ENCODE data around the gene PAPLN.

PAPLN gene

DNA sequence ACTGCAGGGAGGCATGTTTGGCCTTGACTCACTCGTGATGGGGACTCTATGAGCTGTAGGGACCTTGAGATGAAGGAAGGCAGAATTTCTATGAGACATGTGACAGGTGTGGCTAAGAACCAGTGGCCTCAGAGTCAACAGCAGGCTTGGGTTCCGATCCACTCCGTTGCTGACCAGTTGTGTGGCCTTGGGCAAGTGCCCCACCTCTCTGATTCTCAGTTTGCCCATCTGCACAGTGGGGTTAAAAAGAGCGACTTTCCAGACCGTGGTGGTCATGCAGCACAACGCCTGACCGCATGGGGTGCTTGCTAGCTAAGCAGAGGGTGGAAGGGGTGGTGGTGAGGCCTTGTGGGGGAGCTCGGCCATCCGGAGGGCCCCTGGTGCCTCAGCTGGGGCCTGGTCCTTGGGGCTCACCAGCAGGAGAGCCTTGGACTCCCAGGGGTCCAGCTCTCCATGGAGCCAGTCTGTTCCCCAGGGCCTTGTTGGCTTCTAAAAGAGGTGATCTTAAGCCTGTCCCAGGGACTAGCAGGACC is 18.5 kb downstream of the PAPLN start:
- DNase-seq (no peak), ATAC-seq (replicated peaks) (no peak)
- H3K4me1 Mint-ChIP-seq, result no peaks in the 10 kb centered on the region
- no peaks in the 10 kb centered on the region for H3K36me3 Mint-ChIP-seq
- H3K27me3 Mint-ChIP-seq, result no peaks in the 10 kb centered on the region
- no peaks in the 10 kb centered on the region for H3K9me3 Mint-ChIP-seq
- H3K27ac Mint-ChIP-seq, result no peak overlapping the region
- H3K4me3 Mint-ChIP-seq, result no peak overlapping the region

DNA sequence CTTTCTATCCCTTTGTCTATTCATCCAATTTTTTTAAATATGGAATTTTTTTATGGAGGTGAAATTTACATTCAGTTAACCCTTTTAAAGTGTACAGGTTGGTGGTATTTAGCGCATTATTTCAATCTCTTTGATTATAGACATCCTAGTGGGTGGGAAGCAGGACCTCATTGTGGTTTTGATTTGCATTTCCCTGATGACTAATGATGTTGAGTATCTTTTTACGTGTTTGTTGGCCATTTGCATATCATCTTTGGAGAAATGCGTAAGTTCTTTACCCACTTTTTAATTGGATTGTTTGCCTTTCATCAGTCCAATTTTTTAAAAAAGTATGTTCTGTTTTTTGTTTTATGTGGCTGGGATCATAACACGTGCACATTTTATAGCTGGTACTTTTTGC is 20.8 kb downstream of the PAPLN start:
- Mint-ChIP-seq H3K27ac (no peak overlapping the region), H3K27me3 (no peaks in the 10 kb centered on the region), H3K9me3 (no peaks in the 10 kb centered on the region), H3K36me3 (no peaks in the 10 kb centered on the region), H3K4me1 (no peaks in the 10 kb centered on the region), H3K4me3 (no peak overlapping the region)
- no peak for DNase-seq
- no peak for ATAC-seq (replicated peaks)

DNA sequence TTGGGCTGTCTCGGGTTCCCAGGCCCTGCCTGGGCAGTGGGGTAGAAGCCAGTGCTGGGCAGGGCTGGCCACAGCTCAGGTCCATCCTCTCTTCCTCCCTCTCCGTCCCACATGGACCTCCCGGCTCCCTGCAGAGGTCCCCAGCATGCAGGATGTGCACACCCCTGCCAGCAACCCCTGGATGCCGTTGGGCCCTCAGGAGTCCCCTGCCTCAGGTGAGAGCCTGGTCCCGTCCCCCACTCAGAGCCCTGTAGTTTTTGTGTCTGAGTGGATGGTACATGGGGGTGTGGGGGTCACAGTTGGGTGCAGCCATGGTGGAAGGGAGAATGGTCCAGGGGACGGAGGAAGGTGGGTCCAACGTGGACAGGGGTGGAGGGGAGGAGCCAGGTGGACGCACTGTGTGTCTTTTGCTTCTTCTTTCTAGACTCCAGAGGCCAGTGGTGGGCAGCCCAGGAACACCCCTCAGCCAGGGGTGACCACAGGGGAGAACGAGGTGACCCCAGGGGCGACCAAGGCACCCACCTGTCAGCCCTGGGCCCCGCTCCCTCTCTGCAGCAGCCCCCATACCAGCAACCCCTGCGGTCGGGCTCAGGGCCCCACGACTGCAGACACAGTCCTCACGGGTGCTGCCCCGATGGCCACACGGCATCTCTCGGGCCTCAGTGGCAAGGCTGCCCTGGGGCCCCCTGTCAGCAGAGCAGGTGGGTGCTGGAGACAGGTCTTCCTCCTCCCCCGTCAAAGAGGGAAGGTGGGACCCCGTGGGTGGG is 21.7 kb downstream of the PAPLN start:
- DNase-seq (no peak), ATAC-seq (replicated peaks) (no peak)
- no peaks in the 10 kb centered on the region for H3K36me3 Mint-ChIP-seq
- H3K27ac Mint-ChIP-seq, result no peak overlapping the region
- no peaks in the 10 kb centered on the region for H3K4me1 Mint-ChIP-seq
- no peaks in the 10 kb centered on the region for H3K9me3 Mint-ChIP-seq
- H3K27me3 Mint-ChIP-seq, result peaks cover 0 to 3% of the 10 kb centered on the region in 2 donors
- H3K4me3 Mint-ChIP-seq, result no peak overlapping the region

DNA sequence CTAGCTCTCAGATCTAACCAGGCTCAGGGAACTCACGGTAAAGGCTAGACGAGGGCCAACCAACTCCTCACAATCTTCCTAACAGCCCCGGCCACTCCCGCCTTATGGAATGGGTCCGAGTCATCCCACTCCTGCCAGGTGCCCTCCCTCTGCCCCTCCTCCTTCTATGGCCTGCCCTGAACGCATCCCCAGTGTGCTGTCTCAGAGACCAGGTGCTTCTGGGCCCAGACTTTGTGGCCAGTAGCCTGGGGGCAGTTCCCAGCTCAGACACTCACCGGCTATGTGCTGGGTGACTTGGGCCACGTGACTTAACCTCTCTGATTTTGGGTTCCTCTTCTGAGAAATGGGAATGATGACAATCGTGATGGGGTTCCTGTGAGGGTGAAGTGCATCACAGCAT is 22.5 kb downstream of the PAPLN start:
- no peak overlapping the region for H3K27ac Mint-ChIP-seq

DNA sequence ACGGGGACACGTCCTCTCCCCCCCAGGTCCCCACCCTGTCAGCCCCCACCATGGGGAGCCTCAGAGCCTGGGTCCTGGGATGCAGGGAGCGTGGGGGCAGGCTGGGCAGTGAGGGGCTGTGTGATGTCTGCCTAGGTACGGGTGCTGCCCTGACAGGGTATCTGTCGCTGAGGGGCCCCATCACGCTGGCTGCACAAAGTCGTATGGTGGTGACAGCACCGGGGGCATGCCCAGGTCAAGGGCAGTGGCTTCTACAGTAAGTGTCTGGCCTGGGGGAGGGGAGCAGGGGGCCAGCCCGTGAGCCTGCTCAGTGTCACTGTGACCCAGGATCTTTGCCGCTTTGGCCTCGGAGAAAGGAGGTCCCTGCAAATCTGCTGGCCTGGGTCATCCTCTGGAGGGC is 23.3 kb downstream of the PAPLN start:
- H3K9me3 Mint-ChIP-seq, result no peaks in the 10 kb centered on the region
- H3K27me3 Mint-ChIP-seq, result peaks cover 0 to 8% of the 10 kb centered on the region in 2 donors
- H3K36me3 Mint-ChIP-seq, result no peaks in the 10 kb centered on the region
- no peak overlapping the region for H3K4me3 Mint-ChIP-seq
- H3K4me1 Mint-ChIP-seq, result no peaks in the 10 kb centered on the region
- no peak overlapping the region for H3K27ac Mint-ChIP-seq
- no peak for DNase-seq
- no peak for ATAC-seq (replicated peaks)

More for the DNA sequence above, 22.5 kb downstream of the PAPLN start:
- Mint-ChIP-seq H3K36me3 (no peaks in the 10 kb centered on the region), H3K9me3 (no peaks in the 10 kb centered on the region), H3K4me3 (no peak overlapping the region), H3K4me1 (no peaks in the 10 kb centered on the region), H3K27me3 (peaks cover 0 to 8% of the 10 kb centered on the region in 2 donors)
- ATAC-seq (replicated peaks), result no peak
- DNase-seq, result no peak

DNA sequence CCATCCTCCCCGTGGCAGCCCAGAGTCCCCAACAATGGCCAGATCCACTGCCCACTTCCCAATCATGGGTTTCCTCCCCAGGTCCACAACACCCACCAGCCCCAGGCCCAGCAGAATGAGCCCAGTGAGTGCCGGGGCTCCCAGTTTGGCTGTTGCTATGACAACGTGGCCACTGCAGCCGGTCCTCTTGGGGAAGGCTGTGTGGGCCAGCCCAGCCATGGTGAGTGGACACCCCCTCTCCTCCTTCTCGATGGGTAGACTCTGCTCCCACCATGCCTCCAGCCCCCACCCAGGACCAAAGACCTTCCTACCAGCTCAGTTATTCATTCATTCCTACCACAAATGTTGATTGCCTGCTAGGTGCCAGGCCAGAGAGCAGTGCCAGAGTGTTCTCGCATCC is 23.8 kb downstream of the PAPLN start:
- ATAC-seq (replicated peaks), result no peak
- no peak for DNase-seq
- Mint-ChIP-seq H3K36me3 (no peaks in the 10 kb centered on the region), H3K4me1 (no peaks in the 10 kb centered on the region), H3K4me3 (no peak overlapping the region), H3K27me3 (peaks cover 0 to 8% of the 10 kb centered on the region in 2 donors), H3K9me3 (no peaks in the 10 kb centered on the region), H3K27ac (no peak overlapping the region)

DNA sequence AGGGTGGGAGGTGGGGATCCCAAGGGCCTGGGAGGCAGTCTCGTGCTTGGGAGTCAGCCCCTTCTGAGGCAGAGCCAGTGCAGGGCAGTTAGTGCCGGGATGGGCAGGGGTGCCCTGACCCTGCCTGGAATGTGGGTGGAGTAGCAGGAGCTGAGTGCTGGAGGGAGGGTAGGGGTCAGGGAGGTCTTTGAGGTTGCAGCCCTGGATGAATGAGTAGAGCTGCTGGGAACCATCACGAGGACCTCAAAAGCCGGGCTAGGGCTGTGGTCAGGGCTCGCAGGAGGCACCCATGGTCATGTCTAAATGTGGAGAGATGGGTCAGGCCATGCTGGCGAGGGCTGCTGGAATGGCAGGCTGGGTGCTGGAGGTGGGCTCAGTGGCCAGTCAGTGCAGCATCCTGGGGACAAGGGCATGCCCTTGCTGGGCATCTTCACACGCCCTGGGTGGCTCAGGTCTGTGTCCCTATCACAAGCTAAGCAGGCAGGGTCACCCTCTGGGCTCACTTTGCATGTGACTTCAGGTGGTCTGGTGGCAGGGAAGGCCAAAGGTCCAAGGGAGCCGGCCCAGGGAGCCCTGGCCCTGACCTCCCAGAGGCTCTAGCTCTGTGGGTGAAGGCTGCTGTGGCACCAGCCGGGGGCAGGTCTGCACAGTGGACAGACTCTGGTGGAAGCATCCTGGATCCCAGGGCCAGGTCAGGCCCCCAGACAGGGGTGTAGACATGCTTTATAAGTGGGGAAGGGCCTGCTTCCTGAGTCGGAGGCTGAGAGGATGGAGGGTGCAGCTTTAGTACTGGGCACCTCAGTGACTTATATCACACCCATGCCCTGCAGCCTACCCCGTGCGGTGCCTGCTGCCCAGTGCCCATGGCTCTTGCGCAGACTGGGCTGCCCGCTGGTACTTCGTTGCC is 24.5 kb downstream of the PAPLN start:
- ATAC-seq (replicated peaks), result no peak
- peak overlapping the region; percentile 3 for H3K27ac Mint-ChIP-seq
- peaks cover 0 to 8% of the 10 kb centered on the region in 2 donors for H3K27me3 Mint-ChIP-seq
- no peaks in the 10 kb centered on the region for H3K9me3 Mint-ChIP-seq
- H3K4me1 Mint-ChIP-seq, result no peaks in the 10 kb centered on the region
- no peaks in the 10 kb centered on the region for H3K36me3 Mint-ChIP-seq
- H3K4me3 Mint-ChIP-seq, result no peak overlapping the region
- no peak for DNase-seq

DNA sequence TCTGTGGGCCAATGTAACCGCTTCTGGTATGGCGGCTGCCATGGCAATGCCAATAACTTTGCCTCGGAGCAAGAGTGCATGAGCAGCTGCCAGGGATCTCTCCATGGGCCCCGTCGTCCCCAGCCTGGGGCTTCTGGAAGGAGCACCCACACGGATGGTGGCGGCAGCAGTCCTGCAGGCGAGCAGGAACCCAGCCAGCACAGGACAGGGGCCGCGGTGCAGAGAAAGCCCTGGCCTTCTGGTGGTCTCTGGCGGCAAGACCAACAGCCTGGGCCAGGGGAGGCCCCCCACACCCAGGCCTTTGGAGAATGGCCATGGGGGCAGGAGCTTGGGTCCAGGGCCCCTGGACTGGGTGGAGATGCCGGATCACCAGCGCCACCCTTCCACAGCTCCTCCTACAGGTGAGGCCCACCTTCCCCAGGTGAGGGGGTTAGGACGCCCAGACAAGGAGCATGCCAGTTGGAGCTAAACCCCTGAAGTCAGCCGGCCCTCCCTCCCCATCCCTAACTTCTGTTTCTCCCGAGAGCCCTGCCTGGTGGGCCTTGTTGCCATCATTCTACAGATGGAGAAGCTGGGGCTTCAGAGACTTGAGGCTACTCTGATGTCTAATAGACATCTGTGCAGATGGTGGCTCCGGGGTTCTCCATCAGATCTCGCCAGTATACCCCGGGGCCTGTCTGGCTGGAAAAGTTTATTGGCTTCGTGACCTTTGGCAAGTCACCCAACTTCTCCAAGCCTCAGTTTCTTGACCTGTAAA is 25.3 kb downstream of the PAPLN start:
- Mint-ChIP-seq H3K36me3 (no peaks in the 10 kb centered on the region), H3K27me3 (peaks cover 0 to 8% of the 10 kb centered on the region in 2 donors)
- DNase-seq, result no peak

DNA sequence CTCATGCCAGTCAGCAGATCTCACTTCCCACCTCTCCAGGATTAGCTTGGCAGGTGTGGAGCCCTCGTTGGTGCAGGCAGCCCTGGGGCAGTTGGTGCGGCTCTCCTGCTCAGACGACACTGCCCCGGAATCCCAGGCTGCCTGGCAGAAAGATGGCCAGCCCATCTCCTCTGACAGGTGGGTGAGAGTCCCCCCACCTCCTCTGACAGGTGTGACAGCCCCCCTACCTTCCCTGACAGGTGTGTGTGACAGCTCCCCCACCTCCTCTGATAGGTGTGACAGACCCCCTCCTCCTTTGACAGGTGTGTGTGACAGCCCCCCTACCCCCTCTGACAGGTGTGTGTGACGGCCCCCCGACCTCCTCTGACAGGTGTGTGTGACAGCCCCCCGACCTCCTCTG is 26.3 kb downstream of the PAPLN start:
- Mint-ChIP-seq H3K36me3 (no peaks in the 10 kb centered on the region), H3K27me3 (peaks cover 0 to 8% of the 10 kb centered on the region in 2 donors), H3K4me3 (no peak overlapping the region), H3K4me1 (no peaks in the 10 kb centered on the region), H3K27ac (peak overlapping the region; percentile 22), H3K9me3 (no peaks in the 10 kb centered on the region)
- no peak for DNase-seq
- no peak for ATAC-seq (replicated peaks)

More for the DNA sequence above, 25.3 kb downstream of the PAPLN start:
- H3K9me3 Mint-ChIP-seq, result no peaks in the 10 kb centered on the region
- H3K4me3 Mint-ChIP-seq, result no peak overlapping the region
- no peaks in the 10 kb centered on the region for H3K4me1 Mint-ChIP-seq
- no peak overlapping the region for H3K27ac Mint-ChIP-seq
- no peak for ATAC-seq (replicated peaks)

DNA sequence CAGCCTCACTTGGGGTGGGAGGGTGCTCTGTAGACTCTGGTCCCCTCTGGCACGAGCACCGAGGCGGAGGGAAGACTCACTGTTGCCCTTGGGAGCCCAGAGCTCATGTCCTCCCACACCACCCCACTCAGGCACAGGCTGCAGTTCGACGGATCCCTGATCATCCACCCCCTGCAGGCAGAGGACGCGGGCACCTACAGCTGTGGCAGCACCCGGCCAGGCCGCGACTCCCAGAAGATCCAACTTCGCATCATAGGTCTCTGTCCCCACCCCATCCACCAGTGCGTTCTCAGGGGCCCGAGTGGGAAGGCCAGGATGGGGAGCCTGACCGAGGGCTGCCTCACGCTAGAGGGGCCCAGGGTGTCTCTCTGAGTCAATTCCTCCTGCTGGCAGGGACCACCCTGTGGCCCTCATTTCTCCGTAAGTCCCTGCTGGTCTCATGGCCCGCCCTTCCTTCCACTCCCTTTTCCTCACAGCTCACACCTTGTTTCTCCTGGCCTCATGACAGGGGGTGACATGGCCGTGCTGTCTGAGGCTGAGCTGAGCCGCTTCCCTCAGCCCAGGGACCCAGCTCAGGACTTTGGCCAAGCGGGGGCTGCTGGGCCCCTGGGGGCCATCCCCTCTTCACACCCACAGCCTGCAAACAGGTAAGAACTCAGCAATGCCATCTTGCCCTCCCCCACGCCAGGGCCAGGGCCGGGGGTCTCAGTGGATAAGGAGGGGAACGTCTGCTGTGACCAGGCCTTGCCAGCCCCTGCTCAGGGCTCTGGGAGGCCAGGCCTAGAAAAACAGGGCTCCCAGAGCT is 27.0 kb downstream of the PAPLN start:
- Mint-ChIP-seq H3K4me1 (peaks cover 2 to 3% of the 10 kb centered on the region in 2 donors), H3K27ac (peak overlapping the region; percentile 22), H3K36me3 (no peaks in the 10 kb centered on the region), H3K9me3 (no peaks in the 10 kb centered on the region), H3K27me3 (peaks cover 0 to 8% of the 10 kb centered on the region in 2 donors), H3K4me3 (no peak overlapping the region)
- ATAC-seq (replicated peaks) (no peak), DNase-seq (no peak)

DNA sequence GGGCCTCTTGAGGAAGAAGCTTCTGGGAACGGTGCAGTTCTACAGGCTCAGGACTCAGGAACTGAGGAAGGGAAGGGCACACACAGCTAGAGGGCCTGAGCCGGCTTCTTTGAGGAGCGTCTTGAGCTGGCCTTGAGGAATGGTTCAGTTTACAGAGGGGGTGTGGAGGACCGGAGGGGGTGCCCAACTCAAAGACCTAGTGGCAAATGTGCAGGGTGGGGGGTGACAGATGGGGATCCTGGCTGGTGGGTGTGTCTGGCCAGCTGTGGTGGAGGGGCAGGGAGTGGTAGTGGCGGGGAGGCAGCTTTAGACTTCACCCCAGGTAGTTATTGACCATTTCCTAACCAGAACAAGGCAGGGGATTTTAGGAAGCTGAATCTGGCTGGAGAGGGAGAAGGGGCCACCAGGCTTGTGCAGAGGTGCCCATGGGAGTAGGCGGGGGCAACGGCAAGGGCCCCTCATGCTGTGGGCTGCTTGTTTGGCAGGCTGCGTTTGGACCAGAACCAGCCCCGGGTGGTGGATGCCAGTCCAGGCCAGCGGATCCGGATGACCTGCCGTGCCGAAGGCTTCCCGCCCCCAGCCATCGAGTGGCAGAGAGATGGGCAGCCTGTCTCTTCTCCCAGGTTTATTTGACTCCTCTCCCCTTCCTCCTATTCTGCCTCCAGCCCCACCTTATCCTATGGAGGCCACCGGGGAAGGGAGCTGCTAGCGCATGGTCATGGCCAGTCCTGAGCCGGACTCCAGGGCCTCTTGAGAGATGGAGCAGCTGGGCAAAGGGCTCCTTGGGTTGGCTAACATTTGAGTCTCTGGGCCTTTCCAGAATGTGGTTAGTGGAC is 27.8 kb downstream of the PAPLN start:
- H3K27ac Mint-ChIP-seq, result no peak overlapping the region
- peaks cover 7 to 12% of the 10 kb centered on the region in 2 donors for H3K4me1 Mint-ChIP-seq
- no peaks in the 10 kb centered on the region for H3K9me3 Mint-ChIP-seq
- no peak overlapping the region for H3K4me3 Mint-ChIP-seq
- peaks cover 0 to 8% of the 10 kb centered on the region in 2 donors for H3K27me3 Mint-ChIP-seq
- no peak for DNase-seq
- H3K36me3 Mint-ChIP-seq, result no peaks in the 10 kb centered on the region
- ATAC-seq (replicated peaks), result no peak

DNA sequence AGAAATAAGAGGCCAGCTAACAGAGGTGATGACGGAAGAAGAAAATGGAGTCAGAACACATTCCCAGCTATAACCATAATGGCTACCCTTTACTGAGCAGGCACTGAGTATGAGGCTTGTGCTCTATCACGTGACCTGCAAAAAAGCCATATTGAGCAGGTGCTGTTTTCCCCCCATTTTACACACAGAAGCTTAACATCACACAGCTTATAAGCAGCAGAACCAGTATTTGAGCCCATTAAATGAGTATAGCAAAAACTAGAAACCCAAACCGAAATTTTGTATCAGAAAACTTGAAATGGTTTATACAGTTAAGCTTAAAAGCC is 28.4 kb downstream of the PAPLN start:
- H3K27me3 Mint-ChIP-seq, result peaks cover 0 to 8% of the 10 kb centered on the region in 2 donors

DNA sequence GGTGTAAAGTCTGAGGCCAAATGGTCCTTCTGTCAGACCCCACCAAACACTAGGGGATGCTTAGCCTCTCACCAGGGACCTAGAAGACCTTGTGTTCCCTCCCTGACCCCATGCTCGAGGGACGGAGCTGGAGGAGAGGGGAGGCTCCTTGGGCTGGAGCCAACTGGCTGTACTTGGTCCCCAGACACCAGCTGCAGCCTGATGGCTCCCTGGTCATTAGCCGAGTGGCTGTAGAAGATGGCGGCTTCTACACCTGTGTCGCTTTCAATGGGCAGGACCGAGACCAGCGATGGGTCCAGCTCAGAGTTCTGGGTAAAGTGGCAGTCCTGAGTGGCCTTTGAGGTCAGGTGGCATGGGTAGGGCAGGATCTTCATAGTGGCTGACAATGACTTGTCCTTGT is 29.0 kb downstream of the PAPLN start:
- no peaks in the 10 kb centered on the region for H3K36me3 Mint-ChIP-seq
- DNase-seq, result no peak
- H3K4me3 Mint-ChIP-seq, result no peak overlapping the region
- peaks cover 0 to 8% of the 10 kb centered on the region in 2 donors for H3K27me3 Mint-ChIP-seq
- no peak for ATAC-seq (replicated peaks)
- H3K9me3 Mint-ChIP-seq, result no peaks in the 10 kb centered on the region
- peaks cover 14 to 20% of the 10 kb centered on the region in 2 donors for H3K4me1 Mint-ChIP-seq
- no peak overlapping the region for H3K27ac Mint-ChIP-seq

More for the DNA sequence above, 28.4 kb downstream of the PAPLN start:
- Mint-ChIP-seq H3K4me3 (no peak overlapping the region), H3K36me3 (no peaks in the 10 kb centered on the region), H3K9me3 (no peaks in the 10 kb centered on the region), H3K4me1 (peaks cover 12 to 17% of the 10 kb centered on the region in 2 donors), H3K27ac (no peak overlapping the region)
- DNase-seq (no peak), ATAC-seq (replicated peaks) (no peak)

Data from stimulated activated naive B cell treated with anti-CD40 and anti-IgM and Interleukin-4, amounts not matched to agents 10 μg/mL and 1 μg/mL and 100 μg/mL, for 72 hours (primary cell).